Vagina (tissue), 2 donors: ENCODE measurements around the gene ZDHHC21. TPM values are rescaled to one million over a fixed set of nuclear protein-coding genes. Genes with fewer than 3 reads are reported as not detected.
A peak's percentile ranks its signal among the peaks of the same experiment; 100 is the strongest.

ENCODE experiments used
- DNase-seq, 2 donors: peaks; one replicate each; pipeline ENCODE4 v3.0.0-alpha.2; 2017; ENCODE audit errors: extremely low spot score in 2 of 2
- H3K27ac ChIP-seq: fragments of 200-600 bp; sonication (generic); one replicate; pipeline ENCODE4 v1.5.1; 2019
- H3K27me3 ChIP-seq: fragments of 200-600 bp; sonication (generic); one replicate; pipeline ENCODE4 v1.5.1; 2019
- H3K36me3 ChIP-seq, 2 donors: fragments of 200-600 bp; sonication (generic); one replicate each; pipeline ENCODE4 v1.5.1; 2017 to 2019
- H3K4me1 ChIP-seq: fragments of 200-600 bp; sonication (generic); one replicate; pipeline ENCODE4 v1.5.1; 2019
- H3K4me3 ChIP-seq, 2 donors: fragments of 200-600 bp; sonication (generic); 1 replicate in 1 of 2; 2 replicates in 1 of 2; pipeline ENCODE4 v1.5.1; 2016 to 2019
- H3K9me3 ChIP-seq: fragments of 200-600 bp; sonication (generic); one replicate; pipeline ENCODE4 v1.5.1; 2019
- CTCF ChIP-seq, 3 experiments: fragments of 450-650 bp in 2 of 3; fragments of 200-600 bp in 1 of 3; sonication (generic) in 1 of 3; IDR thresholded peaks; one replicate each; pipeline ENCODE4 v1.5.1; 2017 to 2019; ENCODE audit warnings: antibody characterized with exemption in 3 of 3, mild to moderate bottlenecking in 2 of 3, moderate library complexity in 2 of 3
- POLR2A ChIP-seq, 2 donors: fragments of 450-650 bp; IDR thresholded peaks; one replicate each; pipeline ENCODE4 v1.6.1; 2017; ENCODE audit warnings: antibody characterized with exemption in 2 of 2, mild to moderate bottlenecking in 2 of 2, moderate library complexity in 2 of 2
- POLR2AphosphoS5 ChIP-seq, 2 donors: sonication (generic); formaldehyde crosslinking; IDR thresholded peaks; one replicate each; pipeline ENCODE4 v1.9.0; 2017; ENCODE audit warnings: antibody characterized with exemption in 2 of 2, mild to moderate bottlenecking in 2 of 2, low read depth in 1 of 2; ENCODE audit not compliant: insufficient read depth in 1 of 2
- intact Hi-C: fragments of 100-400 bp; cut with DNase I; formaldehyde crosslinking; loops from one replicate; pipeline ENCODE4 v1.15.1; 2023
- total RNA-seq: library from RNA; depleted of rRNA; stranded (reverse); fragments of >200 nt; gene quantifications from one replicate; pipeline ENCODE4 v1.2.3, GENCODE V29; 2016

The ZDHHC21 gene
- total RNA-seq, 1 donor from 2014 or later = 10.3 TPM

- TF ChIP-seq POLR2A (IDR thresholded peaks at IDR 0.05) (no peak), CTCF (IDR thresholded peaks at IDR 0.05) (no peak)
- Histone ChIP-seq H3K27me3 (no peaks in the 10 kb centered on the region), H3K4me1 (no peaks in the 10 kb centered on the region), H3K4me3 (no peak overlapping the region), H3K9me3 (no peaks in the 10 kb centered on the region), H3K27ac (no peak overlapping the region), H3K36me3 (peaks cover 0 to 9% of the 10 kb centered on the region in 2 donors)
- DNase-seq = no peak
- intact Hi-C loops = loop anchor here (10.0 kb wide), 2 partner anchors 146 to 516 kb away; no protein-coding TSS in a partner anchor
Observed at GRCh38 chr9:14618836-14619420, 74.3 kb downstream of the ZDHHC21 start.

- H3K27me3 ChIP-seq = no peaks in the 10 kb centered on the region
Observed at GRCh38 chr9:14616188-14616982, 76.8 kb downstream of the ZDHHC21 start.

GRCh38 chr9:14608540-14608939, 84.7 kb downstream of the ZDHHC21 start:
- intact Hi-C loops = no loop called here
- H3K36me3 ChIP-seq = no peaks in the 10 kb centered on the region
- no peak for DNase-seq
- H3K4me3 ChIP-seq = no peak overlapping the region
- no peaks in the 10 kb centered on the region for H3K27me3 ChIP-seq
- H3K9me3 ChIP-seq = no peaks in the 10 kb centered on the region
- no peak for TF ChIP-seq CTCF (IDR thresholded peaks at IDR 0.05)
- no peak for TF ChIP-seq POLR2A (IDR thresholded peaks at IDR 0.05)
- TF ChIP-seq POLR2AphosphoS5 (IDR thresholded peaks at IDR 0.05; ENCODE audit: insufficient read depth in 1 of 2, low read depth in 1 of 2) = no peak
- H3K27ac ChIP-seq = no peak overlapping the region
- no peaks in the 10 kb centered on the region for H3K4me1 ChIP-seq

More at GRCh38 chr9:14616188-14616982, 76.8 kb downstream of the ZDHHC21 start:
- Histone ChIP-seq H3K36me3 (peaks cover 0 to 9% of the 10 kb centered on the region in 2 donors), H3K4me1 (no peaks in the 10 kb centered on the region), H3K9me3 (no peaks in the 10 kb centered on the region), H3K27ac (no peak overlapping the region), H3K4me3 (no peak overlapping the region)
- intact Hi-C loops = loop anchor here (10.0 kb wide), 2 partner anchors 148 to 518 kb away; no protein-coding TSS in a partner anchor
- TF ChIP-seq POLR2A (IDR thresholded peaks at IDR 0.05) (no peak), CTCF (IDR thresholded peaks at IDR 0.05) (peak in 2 of 3 experiments; percentile 30)
- DNase-seq = no peak

GRCh38 chr9:14597171-14597799, 95.9 kb downstream of the ZDHHC21 start:
- H3K27ac ChIP-seq = no peak overlapping the region
- peaks cover 0 to 7% of the 10 kb centered on the region in 2 donors for H3K36me3 ChIP-seq
- H3K27me3 ChIP-seq = no peaks in the 10 kb centered on the region
- no peak overlapping the region for H3K4me3 ChIP-seq
- no peaks in the 10 kb centered on the region for H3K4me1 ChIP-seq
- intact Hi-C loops = no loop called here
- TF ChIP-seq POLR2A (IDR thresholded peaks at IDR 0.05) = no peak
- no peak for TF ChIP-seq POLR2AphosphoS5 (IDR thresholded peaks at IDR 0.05; ENCODE audit: insufficient read depth in 1 of 2, low read depth in 1 of 2)
- no peak for TF ChIP-seq CTCF (IDR thresholded peaks at IDR 0.05)
- no peaks in the 10 kb centered on the region for H3K9me3 ChIP-seq
- no peak for DNase-seq
